B cell (primary cell): Measurements from ENCODE around the gene RWDD2A. TPM values are rescaled to one million over a fixed set of nuclear protein-coding genes. Genes with fewer than 3 reads are reported as not detected.

Experiments used
- ATAC-seq: fragments of 200-7000 bp; cut with Tn5 transposase; one replicate; pipeline ENCODE4 v1.10.0; 2021; ENCODE audit warnings: low read depth, mild to moderate bottlenecking, moderate number of reproducible peaks, moderate library complexity
- CTCF ChIA-PET: fragments of 350-600 bp; sonication (Branson Sonifier 250); formaldehyde crosslinking; loops from one replicate; lab custom pipeline; 2021; ENCODE audit warnings: antibody characterized with exemption, inconsistent platforms; lab: Charles Lee
- POLR2A ChIA-PET: fragments of 350-600 bp; sonication (Branson Sonifier 250); formaldehyde crosslinking; loops from one replicate; lab custom pipeline; 2021; ENCODE audit warnings: antibody characterized with exemption; lab: Charles Lee
- DNase-seq: peaks from one replicate; pipeline ENCODE4 v3.0.0; 2013
- H2AFZ ChIP-seq: 2 replicates; pipeline ENCODE4 v1.6.1; 2012; ENCODE audit warnings: mild to moderate bottlenecking, low read depth, low read length; ENCODE audit not compliant: insufficient read depth, poor library complexity, severe bottlenecking
- H3K27ac ChIP-seq, 2 donors: 1 replicate in 1 of 2; 2 replicates in 1 of 2; pipeline ENCODE4 v1.5.1; 2012 to 2013; ENCODE audit warnings: low read length in 2 of 2, mild to moderate bottlenecking in 2 of 2, moderate library complexity in 1 of 2
- H3K27me3 ChIP-seq, 4 experiments: fragments of 200-600 bp in 1 of 4; sonication (generic) in 1 of 4; replicated peaks in 1 of 4; 1 replicate in 2 of 4; 2 replicates in 2 of 4; pipeline versions ENCODE4 v1.6.1 to v1.7.0; 2013 to 2016; ENCODE audit warnings: low read length in 3 of 4, mild to moderate bottlenecking in 2 of 4, mixed read lengths in 1 of 4, moderate library complexity in 1 of 4; ENCODE audit not compliant: insufficient read depth in 4 of 4, control insufficient read depth in 3 of 4; ENCODE audit errors: control extremely low read depth in 1 of 4
- H3K36me3 ChIP-seq, 2 experiments: replicated peaks in 1 of 2; 1 replicate in 1 of 2; 2 replicates in 1 of 2; pipeline versions ENCODE4 v1.6.1 to v1.7.1; 2013; ENCODE audit warnings: low read length in 1 of 2; ENCODE audit not compliant: insufficient read depth in 2 of 2, control insufficient read depth in 1 of 2; ENCODE audit errors: control extremely low read depth in 1 of 2, extremely low read depth in 1 of 2
- H3K4me1 ChIP-seq, 2 donors: fragments of 200-600 bp in 1 of 2; sonication (generic) in 1 of 2; 1 replicate in 1 of 2; 2 replicates in 1 of 2; pipeline versions ENCODE4 v1.5.1 to v1.6.1; 2013 to 2017; ENCODE audit warnings: low read length in 2 of 2; ENCODE audit not compliant: control insufficient read depth in 2 of 2, insufficient read depth in 2 of 2
- H3K4me2 ChIP-seq: replicated peaks from 2 replicates; pipeline ENCODE3; 2012; ENCODE audit warnings: mild to moderate bottlenecking, low read depth, low read length; ENCODE audit not compliant: poor library complexity, severe bottlenecking
- H3K4me3 ChIP-seq, 5 experiments: fragments of 200-600 bp in 1 of 5; sonication (generic) in 1 of 5; 1 replicate in 3 of 5; 2 replicates in 2 of 5; pipeline versions ENCODE4 v1.5.1 to v1.7.0; 2011 to 2016; ENCODE audit warnings: low read length in 4 of 5, mild to moderate bottlenecking in 4 of 5, low read depth in 2 of 5, control low read depth in 1 of 5, moderate library complexity in 1 of 5; ENCODE audit not compliant: insufficient read depth in 1 of 5; ENCODE audit errors: control extremely low read depth in 1 of 5, extremely low read depth in 1 of 5
- H3K79me2 ChIP-seq: fragments of 200-600 bp; sonication (generic); one replicate; pipeline ENCODE4 v1.6.0; 2016; ENCODE audit warnings: low read length; ENCODE audit not compliant: control insufficient read depth, insufficient read depth
- H3K9ac ChIP-seq: fragments of 200-600 bp; sonication (generic); 2 replicates; pipeline ENCODE4 v1.6.1; 2017; ENCODE audit warnings: mild to moderate bottlenecking, low read length, moderate library complexity
- H3K9me3 ChIP-seq, 3 donors: one replicate each; pipeline versions ENCODE4 v1.6.1 to v1.7.1; 2013; ENCODE audit warnings: low read length in 2 of 3; ENCODE audit not compliant: control insufficient read depth in 2 of 3, insufficient read depth in 1 of 3; ENCODE audit errors: control extremely low read depth in 1 of 3
- H4K20me1 ChIP-seq: 2 replicates; pipeline ENCODE4 v1.6.0; 2012; ENCODE audit warnings: mild to moderate bottlenecking, low read length; ENCODE audit not compliant: insufficient read depth, control insufficient read depth, poor library complexity, severe bottlenecking
- H3K27ac Mint-ChIP-seq: one replicate; pipeline ENCODE4 v1.8.0; 2021; ENCODE audit warnings: mixed read lengths
- H3K27me3 Mint-ChIP-seq: one replicate; pipeline ENCODE4 v1.8.0; 2021; ENCODE audit warnings: mixed read lengths
- H3K4me1 Mint-ChIP-seq: one replicate; pipeline ENCODE4 v1.8.0; 2021; ENCODE audit warnings: mixed read lengths
- H3K4me3 Mint-ChIP-seq: one replicate; pipeline ENCODE4 v1.8.0; 2021; ENCODE audit warnings: mixed read lengths
- H3K9me3 Mint-ChIP-seq: one replicate; pipeline ENCODE4 v1.8.0; 2022; ENCODE audit warnings: mixed read lengths; ENCODE audit not compliant: insufficient read depth
- EZH2 ChIP-seq: IDR thresholded peaks from 2 replicates; pipeline ENCODE4 v1.6.1; 2012; ENCODE audit warnings: borderline replicate concordance, low read depth, mild to moderate bottlenecking, moderate library complexity, low read length; ENCODE audit not compliant: insufficient read depth, poor library complexity, severe bottlenecking
- WGBS: methylation state at CpG from one replicate; pipeline ENCODE4 v1.1.5; 2013; ENCODE audit warnings: missing lambda C conversion rate; ENCODE audit not compliant: insufficient coverage; 5-methylcytosine and 5-hydroxymethylcytosine counted together
- intact Hi-C: fragments of 100-400 bp; cut with micrococcal nuclease; formaldehyde crosslinking; loops from one replicate; pipeline ENCODE4 v1.10.0; 2022
- polyA plus RNA-seq: library from polyadenylated mRNA; depleted of rRNA; stranded (reverse); fragments of >200 nt; gene quantifications from 2 replicates; pipeline ENCODE4 v1.2.3, GENCODE V29; 2012
- total RNA-seq, 2 donors: library from RNA; stranded (reverse); fragments of 120-200 nt in 1 of 2; gene quantifications; 1 replicate in 1 of 2; 2 replicates in 1 of 2; pipeline versions ENCODE4 v1.2.3 to v1.2.4, GENCODE V29; 2013 to 2022
- TF ChIP-seq, protein P1 (sequence below): fragments of 200-600 bp; IDR thresholded peaks from one replicate; pipeline ENCODE4 v1.8.0; 2022; ENCODE audit warnings: antibody characterized with exemption, mild to moderate bottlenecking

RWDD2A gene
- total and polyA plus RNA-seq, 2 donors (not counting 1 experiment from before 2014, with no cell fraction given) = 1.5 to 2.9 TPM

DNA sequence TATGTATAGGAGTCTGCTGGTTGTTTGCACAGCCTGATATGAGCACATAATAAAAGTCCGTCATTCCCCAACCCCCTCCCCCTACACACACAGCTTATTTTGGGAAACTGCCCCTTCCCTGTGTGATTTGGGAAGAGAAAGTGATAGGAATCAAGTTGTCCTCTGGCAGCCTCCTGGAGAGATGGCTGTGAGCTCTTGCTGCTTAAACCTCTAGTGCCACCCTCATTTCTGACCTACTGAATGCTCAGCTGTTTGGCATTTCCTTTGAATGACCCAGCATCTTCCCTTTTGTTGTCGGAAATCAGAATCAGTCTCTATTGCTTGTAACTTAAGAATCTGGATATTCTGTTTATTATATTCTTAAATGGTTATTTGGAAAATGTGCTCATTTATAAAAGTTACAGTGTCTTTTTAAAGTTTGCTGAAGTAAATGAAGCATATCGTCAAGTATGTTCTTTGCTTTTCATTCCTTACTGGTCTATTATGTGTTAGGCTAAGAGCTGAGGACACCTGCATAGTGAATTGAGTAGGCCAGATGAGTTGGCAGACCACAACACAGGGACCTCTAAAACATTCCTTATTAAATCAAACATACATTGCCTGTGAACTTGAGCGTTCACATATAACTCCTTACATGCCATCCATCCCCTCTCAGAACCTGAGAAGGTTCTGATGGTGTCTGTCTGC, 5.5 kb downstream of the RWDD2A start:
- Histone ChIP-seq H3K4me2 (no peak overlapping the region), H3K79me2 (no peaks in the 10 kb centered on the region), H3K4me3 (no peak overlapping the region), H3K9me3 (peaks cover 0 to 4% (median 0%) of the 10 kb centered on the region in 3 donors), H3K36me3 (no peaks in the 10 kb centered on the region), H3K27me3 (no peaks in the 10 kb centered on the region), H4K20me1 (no peaks in the 10 kb centered on the region), H3K27ac (no peak overlapping the region), H3K9ac (no peak overlapping the region), H3K4me1 (peaks cover 14% of the 10 kb centered on the region in 2 donors), H2AFZ (no peak overlapping the region)
- no CpG with 5 or more reads among the region's 4 CpGs for WGBS
- ATAC-seq (no peak), DNase-seq (no peak)
- Mint-ChIP-seq H3K9me3 (no peaks in the 10 kb centered on the region), H3K4me3 (no peak overlapping the region), H3K27ac (no peak overlapping the region), H3K4me1 (peaks cover 32% of the 10 kb centered on the region), H3K27me3 (no peaks in the 10 kb centered on the region)
- intact Hi-C loops = loop anchor here (10.0 kb wide), 1 partner anchor 656 kb away; the partner anchor contains the start of genes CYB5R4 and RIPPLY2
- CTCF ChIA-PET = interaction anchor here (1.0 to 1.5 kb wide), 2 partner anchors 16 to 132 kb away, joined by 3 to 7 read pairs; partner anchors contain the start of gene DOP1A
- POLR2A ChIA-PET = no interaction called here
- no peak for TF ChIP-seq EZH2
- TF ChIP-seq, protein P1, sequence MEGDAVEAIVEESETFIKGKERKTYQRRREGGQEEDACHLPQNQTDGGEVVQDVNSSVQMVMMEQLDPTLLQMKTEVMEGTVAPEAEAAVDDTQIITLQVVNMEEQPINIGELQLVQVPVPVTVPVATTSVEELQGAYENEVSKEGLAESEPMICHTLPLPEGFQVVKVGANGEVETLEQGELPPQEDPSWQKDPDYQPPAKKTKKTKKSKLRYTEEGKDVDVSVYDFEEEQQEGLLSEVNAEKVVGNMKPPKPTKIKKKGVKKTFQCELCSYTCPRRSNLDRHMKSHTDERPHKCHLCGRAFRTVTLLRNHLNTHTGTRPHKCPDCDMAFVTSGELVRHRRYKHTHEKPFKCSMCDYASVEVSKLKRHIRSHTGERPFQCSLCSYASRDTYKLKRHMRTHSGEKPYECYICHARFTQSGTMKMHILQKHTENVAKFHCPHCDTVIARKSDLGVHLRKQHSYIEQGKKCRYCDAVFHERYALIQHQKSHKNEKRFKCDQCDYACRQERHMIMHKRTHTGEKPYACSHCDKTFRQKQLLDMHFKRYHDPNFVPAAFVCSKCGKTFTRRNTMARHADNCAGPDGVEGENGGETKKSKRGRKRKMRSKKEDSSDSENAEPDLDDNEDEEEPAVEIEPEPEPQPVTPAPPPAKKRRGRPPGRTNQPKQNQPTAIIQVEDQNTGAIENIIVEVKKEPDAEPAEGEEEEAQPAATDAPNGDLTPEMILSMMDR = no peak

DNA sequence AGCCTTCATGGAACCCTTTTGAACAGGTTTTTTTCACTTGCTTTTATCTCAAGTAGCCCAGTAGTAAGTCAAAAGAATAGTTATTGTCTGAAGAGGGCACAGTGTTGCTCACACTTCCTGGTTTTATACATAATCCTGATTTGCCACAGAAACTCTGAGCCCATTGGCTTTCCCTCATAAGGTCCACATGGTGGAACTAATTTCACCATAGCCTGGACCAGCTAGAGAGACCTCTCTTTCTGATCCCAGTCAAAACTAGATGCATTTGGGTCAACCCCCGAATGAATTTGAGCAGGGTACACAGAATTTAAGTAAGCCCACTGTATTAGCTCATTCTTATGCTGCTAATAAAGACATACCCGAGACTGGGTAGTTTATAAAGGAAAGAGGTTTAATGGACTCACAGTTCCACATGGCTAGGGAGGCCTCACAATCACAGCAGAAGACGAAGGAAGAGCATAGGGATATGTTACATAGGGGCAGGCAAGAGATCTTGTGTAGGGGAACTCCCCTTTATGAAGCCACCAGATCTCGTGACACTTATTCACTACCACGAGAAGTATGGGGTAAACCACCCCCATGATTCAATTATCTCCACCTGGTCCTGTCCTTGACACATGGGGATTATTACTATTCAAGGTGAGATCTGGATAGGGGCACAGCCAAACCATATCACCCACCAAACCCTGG, 6.2 kb downstream of the RWDD2A start:
- intact Hi-C loops = loop anchor here (10.0 kb wide), 1 partner anchor 655 kb away; the partner anchor contains the start of genes CYB5R4 and RIPPLY2
- DNase-seq (peak; percentile 16), ATAC-seq (peak; percentile 21)
- Histone ChIP-seq H2AFZ (no peak overlapping the region), H3K79me2 (no peaks in the 10 kb centered on the region), H3K9ac (no peak overlapping the region), H3K4me1 (peaks cover 8 to 11% of the 10 kb centered on the region in 2 donors), H3K27ac (no peak overlapping the region), H3K4me2 (no peak overlapping the region), H3K9me3 (peaks cover 0 to 4% (median 0%) of the 10 kb centered on the region in 3 donors), H3K27me3 (no peaks in the 10 kb centered on the region), H3K36me3 (no peaks in the 10 kb centered on the region), H4K20me1 (no peaks in the 10 kb centered on the region), H3K4me3 (no peak overlapping the region)
- no CpG with 5 or more reads among the region's 5 CpGs for WGBS
- no peak overlapping the region for H3K4me3 Mint-ChIP-seq
- no peaks in the 10 kb centered on the region for H3K9me3 Mint-ChIP-seq
- TF ChIP-seq, protein P1 = no peak
- no peak for TF ChIP-seq EZH2
- H3K4me1 Mint-ChIP-seq = peaks cover 28% of the 10 kb centered on the region
- ChIA-PET CTCF (interaction anchor here (1.0 kb wide), 1 partner anchor 15 kb away, joined by 3 read pairs; no protein-coding TSS in a partner anchor), POLR2A (no interaction called here)
- no peaks in the 10 kb centered on the region for H3K27me3 Mint-ChIP-seq
- H3K27ac Mint-ChIP-seq = no peak overlapping the region
